Parathyroid adenoma (tissue), 2 donors: ENCODE results near the gene NCLN.

ENCODE experiments used
- H2AFZ ChIP-seq: fragments of 300-600 bp; sonication (generic); one replicate; pipeline ENCODE4 v1.7.0; 2017; ENCODE audit warnings: antibody characterized with exemption, mild to moderate bottlenecking
- H3K27ac ChIP-seq: fragments of 300-600 bp; sonication (generic); one replicate; pipeline ENCODE4 v1.7.0; 2017
- H3K27me3 ChIP-seq: fragments of 300-600 bp; sonication (generic); one replicate; pipeline ENCODE4 v1.7.0; 2017; ENCODE audit warnings: low read length; ENCODE audit not compliant: control insufficient read depth, insufficient read depth
- H3K36me3 ChIP-seq: fragments of 300-600 bp; sonication (generic); one replicate; pipeline ENCODE4 v1.7.0; 2017; ENCODE audit warnings: low read length; ENCODE audit not compliant: control insufficient read depth, insufficient read depth
- H3K4me1 ChIP-seq: fragments of 300-600 bp; sonication (generic); one replicate; pipeline ENCODE4 v1.7.0; 2017; ENCODE audit warnings: control low read depth
- H3K4me2 ChIP-seq: fragments of 300-600 bp; sonication (generic); one replicate; pipeline ENCODE4 v1.7.0; 2017; ENCODE audit warnings: low read length
- H3K4me3 ChIP-seq: fragments of 300-600 bp; sonication (generic); one replicate; pipeline ENCODE4 v1.7.0; 2017; ENCODE audit warnings: low read depth, low read length
- H3K79me2 ChIP-seq: fragments of 300-600 bp; sonication (generic); one replicate; pipeline ENCODE4 v1.7.0; 2017; ENCODE audit warnings: control low read depth
- H3K9ac ChIP-seq: fragments of 300-600 bp; sonication (generic); one replicate; pipeline ENCODE4 v1.7.0; 2017; ENCODE audit warnings: mild to moderate bottlenecking
- H3K9me3 ChIP-seq: fragments of 300-600 bp; sonication (generic); one replicate; pipeline ENCODE4 v1.7.0; 2017; ENCODE audit warnings: low read length; ENCODE audit not compliant: control insufficient read depth
- TF ChIP-seq, protein P1 (sequence below): fragments of 300-600 bp; sonication (generic); IDR thresholded peaks from one replicate; pipeline ENCODE4 v1.7.0; 2017; ENCODE audit warnings: antibody characterized with exemption, mild to moderate bottlenecking
- donor health status: primary hyperparathyroidism.

Gene NCLN

GRCh38 chr19:3154957-3155736 lies 30.6 kb upstream of the NCLN start:
- TF ChIP-seq, protein P1, sequence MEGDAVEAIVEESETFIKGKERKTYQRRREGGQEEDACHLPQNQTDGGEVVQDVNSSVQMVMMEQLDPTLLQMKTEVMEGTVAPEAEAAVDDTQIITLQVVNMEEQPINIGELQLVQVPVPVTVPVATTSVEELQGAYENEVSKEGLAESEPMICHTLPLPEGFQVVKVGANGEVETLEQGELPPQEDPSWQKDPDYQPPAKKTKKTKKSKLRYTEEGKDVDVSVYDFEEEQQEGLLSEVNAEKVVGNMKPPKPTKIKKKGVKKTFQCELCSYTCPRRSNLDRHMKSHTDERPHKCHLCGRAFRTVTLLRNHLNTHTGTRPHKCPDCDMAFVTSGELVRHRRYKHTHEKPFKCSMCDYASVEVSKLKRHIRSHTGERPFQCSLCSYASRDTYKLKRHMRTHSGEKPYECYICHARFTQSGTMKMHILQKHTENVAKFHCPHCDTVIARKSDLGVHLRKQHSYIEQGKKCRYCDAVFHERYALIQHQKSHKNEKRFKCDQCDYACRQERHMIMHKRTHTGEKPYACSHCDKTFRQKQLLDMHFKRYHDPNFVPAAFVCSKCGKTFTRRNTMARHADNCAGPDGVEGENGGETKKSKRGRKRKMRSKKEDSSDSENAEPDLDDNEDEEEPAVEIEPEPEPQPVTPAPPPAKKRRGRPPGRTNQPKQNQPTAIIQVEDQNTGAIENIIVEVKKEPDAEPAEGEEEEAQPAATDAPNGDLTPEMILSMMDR: no peak
- H3K9me3 ChIP-seq: no peaks in the 10 kb centered on the region
- H3K79me2 ChIP-seq: no peaks in the 10 kb centered on the region
- H3K27me3 ChIP-seq: no peaks in the 10 kb centered on the region
- no peaks in the 10 kb centered on the region for H3K36me3 ChIP-seq
- H2AFZ ChIP-seq: peak overlapping the region; percentile 58
- H3K4me1 ChIP-seq: peaks cover 7% of the 10 kb centered on the region
- H3K9ac ChIP-seq: no peak overlapping the region
- H3K27ac ChIP-seq: peak overlapping the region; percentile 39
- H3K4me3 ChIP-seq: no peak overlapping the region
- no peak overlapping the region for H3K4me2 ChIP-seq

GRCh38 chr19:3157096-3157845 lies 28.5 kb upstream of the NCLN start:
- Histone ChIP-seq H3K27ac (no peak overlapping the region), H3K4me2 (no peak overlapping the region), H3K36me3 (no peaks in the 10 kb centered on the region), H3K4me1 (peaks cover 7% of the 10 kb centered on the region), H2AFZ (no peak overlapping the region), H3K9me3 (no peaks in the 10 kb centered on the region), H3K4me3 (no peak overlapping the region), H3K9ac (no peak overlapping the region), H3K79me2 (no peaks in the 10 kb centered on the region), H3K27me3 (no peaks in the 10 kb centered on the region)
- TF ChIP-seq, protein P1: no peak

GRCh38 chr19:3159565-3159964 lies 26.2 kb upstream of the NCLN start:
- Histone ChIP-seq H3K36me3 (no peaks in the 10 kb centered on the region), H2AFZ (no peak overlapping the region), H3K79me2 (no peaks in the 10 kb centered on the region), H3K9ac (no peak overlapping the region), H3K9me3 (no peaks in the 10 kb centered on the region), H3K4me3 (no peak overlapping the region), H3K27ac (no peak overlapping the region), H3K27me3 (no peaks in the 10 kb centered on the region), H3K4me2 (no peak overlapping the region), H3K4me1 (peaks cover 7% of the 10 kb centered on the region)
- TF ChIP-seq, protein P1: no peak

GRCh38 chr19:3160219-3160618 lies 25.5 kb upstream of the NCLN start:
- Histone ChIP-seq H2AFZ (no peak overlapping the region), H3K27ac (no peak overlapping the region), H3K27me3 (no peaks in the 10 kb centered on the region), H3K9me3 (no peaks in the 10 kb centered on the region), H3K4me3 (no peak overlapping the region), H3K4me1 (peaks cover 3% of the 10 kb centered on the region), H3K79me2 (no peaks in the 10 kb centered on the region), H3K36me3 (no peaks in the 10 kb centered on the region), H3K4me2 (no peak overlapping the region), H3K9ac (no peak overlapping the region)
- TF ChIP-seq, protein P1: no peak
